Globus pallidus (tissue), 1 donor: ENCODE results near the gene SYNDIG1L.
"Not testable (repeated sequence)": the region's sequence is repeated elsewhere in the genome, so short reads cannot be mapped to it uniquely, and the experiment has no call there.

ENCODE experiments used
- DNase-seq: peaks from one replicate; pipeline ENCODE4 v3.0.0-alpha.2; 2015; ENCODE audit warnings: low spot score

Gene SYNDIG1L

GRCh38 chr14:74426202-74426582 lies at the start of gene SYNDIG1L:
Gene SYNDIG1L (minus strand): TSS chr14:74426210. CDS start chr14:74409744, 16,466 bp downstream.
- no peak for DNase-seq

- DNase-seq, result no peak
Measured at GRCh38 chr14:74475678-74476077, 49.7 kb upstream of the SYNDIG1L start.

DNA sequence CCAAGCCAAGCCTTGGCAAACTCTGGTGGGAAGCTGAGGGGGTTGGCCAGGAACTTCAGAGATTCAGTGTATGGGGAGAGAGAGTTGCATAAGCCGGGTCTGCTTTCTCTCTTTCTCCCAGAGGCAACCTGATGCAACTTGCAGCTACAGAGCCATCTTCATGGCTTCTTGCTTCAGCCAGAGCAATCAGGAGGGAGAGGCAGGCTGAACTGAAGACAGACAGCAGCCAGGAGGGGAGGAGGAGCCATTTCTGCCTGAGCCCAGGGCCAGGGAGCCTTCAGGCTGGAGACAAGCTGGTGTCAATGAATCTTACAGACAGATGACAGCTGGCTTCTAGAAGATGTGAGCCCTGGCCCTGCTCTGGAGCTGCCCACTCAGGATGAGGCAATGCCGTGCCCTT lies 48.4 kb upstream of the SYNDIG1L start:
- DNase-seq, result no peak

GRCh38 chr14:74472601-74473000 lies 46.6 kb upstream of the SYNDIG1L start:
- no peak for DNase-seq

- DNase-seq, result no peak
Measured at GRCh38 chr14:74469548-74470518, 43.8 kb upstream of the SYNDIG1L start.

DNA sequence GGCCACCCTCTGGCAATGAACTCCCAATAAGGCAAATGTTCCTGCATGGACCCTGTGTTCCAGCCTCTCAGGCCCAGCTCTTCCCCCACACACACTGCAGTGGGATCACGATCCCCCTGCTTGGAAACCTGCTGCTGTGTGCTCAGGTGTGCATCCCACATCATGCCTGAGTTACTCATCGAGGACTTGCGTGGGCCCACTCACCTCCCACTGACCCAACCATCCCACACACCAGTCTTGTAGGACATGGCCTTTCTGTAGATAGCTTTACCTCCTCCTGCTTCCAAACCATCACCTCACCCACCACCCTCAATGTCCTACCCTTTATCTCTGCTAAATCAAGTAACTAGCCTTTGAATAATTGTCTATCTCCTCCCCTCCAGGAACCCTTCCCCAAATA lies 42.5 kb upstream of the SYNDIG1L start:
- DNase-seq, result no peak

DNA sequence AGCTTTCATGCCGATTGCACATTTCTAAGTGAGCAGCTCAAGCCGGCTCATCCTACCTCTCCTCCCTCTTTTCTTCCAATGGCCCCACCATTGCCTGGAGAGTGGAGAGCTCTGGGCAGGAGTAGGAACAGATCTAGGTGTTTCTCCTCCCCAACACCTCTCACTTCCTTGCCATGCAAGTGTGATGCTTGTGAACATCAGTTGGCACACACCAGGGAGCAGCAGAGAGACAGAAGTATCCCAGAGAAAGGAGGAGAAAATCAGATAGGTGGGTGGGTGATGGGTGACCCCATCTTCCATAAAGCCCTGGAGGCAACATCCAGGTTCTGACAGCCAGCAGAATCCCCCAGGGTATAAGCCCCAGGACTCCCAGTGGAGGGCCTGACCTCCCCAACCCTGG lies 39.3 kb upstream of the SYNDIG1L start:
- no peak for DNase-seq

DNA sequence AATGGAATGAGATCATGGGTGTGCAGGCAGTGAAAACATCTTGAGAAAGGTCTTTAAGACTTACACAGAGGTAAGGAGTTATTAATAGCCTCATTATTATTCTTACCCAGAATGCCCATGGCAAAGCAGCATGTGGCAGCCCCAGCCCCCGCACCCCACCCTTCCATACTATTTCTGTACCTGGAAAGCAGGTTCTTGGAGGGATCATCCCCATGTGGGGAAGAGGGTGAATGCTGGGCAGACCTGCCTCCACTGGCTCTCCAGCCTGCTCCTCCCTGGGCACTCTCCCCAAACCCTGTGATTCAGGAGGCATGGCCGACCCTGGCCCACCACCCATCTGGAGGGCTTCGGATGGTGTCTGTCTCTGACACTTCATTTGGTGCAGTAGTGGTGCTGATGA lies 38.8 kb upstream of the SYNDIG1L start:
- no peak for DNase-seq

GRCh38 chr14:74463697-74464096 lies 37.7 kb upstream of the SYNDIG1L start:
- DNase-seq, result no peak

GRCh38 chr14:74462993-74463392 lies 37.0 kb upstream of the SYNDIG1L start:
- no peak for DNase-seq

GRCh38 chr14:74459976-74460375 lies 34.0 kb upstream of the SYNDIG1L start:
- no peak for DNase-seq

DNA sequence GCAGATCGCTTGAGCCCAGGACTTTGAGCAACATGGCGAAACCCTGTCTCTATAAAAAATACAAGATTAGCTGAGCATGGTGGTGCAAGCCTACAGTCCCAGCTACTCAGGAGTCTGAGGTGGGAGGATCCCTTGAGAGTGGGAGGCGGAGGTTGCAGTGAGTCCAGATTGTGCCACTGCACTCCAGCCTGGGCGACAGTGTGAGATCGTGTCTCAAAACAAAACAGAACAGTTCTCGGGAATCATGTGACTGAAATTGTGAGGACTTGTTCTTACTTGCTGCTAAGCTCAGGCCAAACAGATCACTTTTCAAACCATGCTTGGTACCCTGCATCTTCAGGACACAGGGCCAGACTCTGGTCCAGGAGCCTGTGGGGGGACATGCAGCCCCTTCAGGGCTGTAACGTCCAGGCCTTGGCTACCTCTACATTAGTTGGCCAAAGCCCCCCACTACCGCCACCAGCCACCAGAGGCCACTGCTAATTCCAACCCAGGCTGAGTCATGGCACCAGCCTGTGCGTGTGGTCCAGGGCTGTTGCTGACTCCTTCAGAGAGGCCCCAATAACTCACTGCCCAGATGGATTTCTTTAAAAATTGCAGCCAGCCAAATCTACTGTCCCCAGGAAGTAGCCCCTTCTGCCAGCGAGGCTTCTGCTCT lies 33.4 kb upstream of the SYNDIG1L start:
- DNase-seq, result no peak

DNA sequence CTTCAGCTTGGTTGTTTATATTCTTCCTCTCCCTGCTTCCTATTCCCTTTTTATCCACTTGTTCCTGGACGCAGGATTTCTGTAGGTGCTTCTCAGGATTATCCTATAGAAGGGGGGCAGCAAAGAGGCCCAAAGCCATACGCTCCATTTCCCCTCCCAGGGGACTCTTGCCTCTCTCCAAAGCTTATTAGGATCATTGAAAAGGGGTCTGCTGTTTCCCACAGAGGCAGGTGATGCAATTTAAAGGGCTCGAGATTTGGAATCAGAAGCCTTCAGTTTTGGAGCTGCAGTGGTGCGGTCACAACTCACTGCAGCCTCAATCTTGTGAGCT lies 31.5 kb upstream of the SYNDIG1L start:
- no peak for DNase-seq

GRCh38 chr14:74456684-74457564 lies 30.9 kb upstream of the SYNDIG1L start:
- DNase-seq, result no peak

GRCh38 chr14:74454397-74454796 lies 28.4 kb upstream of the SYNDIG1L start:
- not testable (repeated sequence) for DNase-seq

DNA sequence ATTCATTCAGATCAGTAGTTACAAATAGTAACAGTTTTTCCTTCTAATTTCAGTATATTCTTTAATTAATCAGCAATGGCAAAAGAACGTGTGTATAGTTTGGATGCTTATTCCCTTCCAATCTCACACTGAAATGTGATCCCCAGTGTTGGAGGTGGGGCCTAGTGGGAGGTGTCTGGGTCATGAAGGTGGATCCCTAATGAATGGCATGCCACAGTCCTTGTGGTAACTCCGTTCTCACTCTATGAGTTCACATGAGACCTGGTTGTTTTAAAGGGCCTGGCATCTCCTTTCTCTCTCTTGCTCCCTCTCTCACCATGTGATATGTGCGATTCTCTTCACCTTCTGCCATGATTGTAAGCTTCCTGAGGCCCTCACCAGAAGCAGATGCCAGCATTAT lies 18.9 kb upstream of the SYNDIG1L start:
- no peak for DNase-seq

DNA sequence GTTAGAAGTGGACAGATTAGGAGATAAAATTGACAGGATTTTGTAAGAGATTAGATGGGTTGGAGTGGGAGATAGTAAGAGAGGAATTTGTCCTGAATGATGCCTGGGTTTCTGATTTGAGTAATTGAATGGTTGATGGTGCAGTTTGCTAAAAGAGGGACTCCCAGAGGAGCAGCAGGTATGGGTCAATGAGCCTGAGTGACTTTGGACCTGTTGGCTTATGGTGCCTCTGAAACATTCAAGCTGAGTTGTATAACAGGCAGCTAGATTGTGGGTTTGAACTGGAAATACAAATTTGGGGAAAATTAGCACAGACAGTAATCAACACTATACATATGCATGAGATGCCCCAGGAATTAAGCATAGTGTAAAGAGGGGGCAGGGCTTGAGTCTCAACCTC lies 16.7 kb upstream of the SYNDIG1L start:
- no peak for DNase-seq

DNA sequence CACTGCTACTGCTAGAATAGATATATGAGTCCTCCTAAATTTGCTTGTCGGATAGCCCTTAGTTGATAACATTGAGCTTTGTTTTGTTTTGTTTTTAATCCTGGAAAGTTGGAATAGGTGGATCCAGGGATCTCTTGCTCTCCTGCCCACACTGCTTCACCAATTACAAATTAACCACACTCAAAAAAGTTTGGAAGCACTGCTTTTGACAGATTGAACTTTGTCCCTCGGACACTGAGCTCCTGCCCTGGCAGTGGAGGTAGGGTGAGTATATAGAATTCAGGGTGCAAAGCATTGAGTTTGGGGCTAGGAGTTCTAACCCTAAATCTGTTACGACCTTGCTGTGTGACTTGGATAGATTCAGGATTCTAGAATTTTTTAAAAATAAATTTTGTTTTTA lies 15.1 kb upstream of the SYNDIG1L start:
- no peak for DNase-seq

- no peak for DNase-seq
Measured at GRCh38 chr14:74438351-74438915, 12.4 kb upstream of the SYNDIG1L start.

GRCh38 chr14:74437496-74438053 lies 11.6 kb upstream of the SYNDIG1L start:
- no peak for DNase-seq

DNA sequence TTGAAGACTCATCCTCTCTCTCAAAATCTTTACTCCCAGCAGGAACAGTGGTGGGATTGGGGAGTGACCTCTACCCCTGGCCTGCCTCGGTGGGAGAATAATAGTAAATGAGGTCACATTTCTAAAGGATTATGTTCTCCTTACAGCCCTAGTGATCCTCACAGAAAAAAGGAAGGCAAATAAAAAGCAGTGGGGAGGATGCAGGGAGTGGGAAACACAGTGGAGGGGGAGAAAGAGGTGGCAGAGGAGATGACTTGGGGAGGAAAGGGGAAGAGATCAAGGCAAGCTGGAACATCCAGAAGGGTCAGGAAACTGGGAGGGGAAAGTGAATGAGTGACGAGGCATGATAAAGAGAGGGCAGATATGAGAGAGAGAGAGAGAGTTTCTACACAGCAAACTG lies 8.3 kb upstream of the SYNDIG1L start:
- DNase-seq, result no peak

DNA sequence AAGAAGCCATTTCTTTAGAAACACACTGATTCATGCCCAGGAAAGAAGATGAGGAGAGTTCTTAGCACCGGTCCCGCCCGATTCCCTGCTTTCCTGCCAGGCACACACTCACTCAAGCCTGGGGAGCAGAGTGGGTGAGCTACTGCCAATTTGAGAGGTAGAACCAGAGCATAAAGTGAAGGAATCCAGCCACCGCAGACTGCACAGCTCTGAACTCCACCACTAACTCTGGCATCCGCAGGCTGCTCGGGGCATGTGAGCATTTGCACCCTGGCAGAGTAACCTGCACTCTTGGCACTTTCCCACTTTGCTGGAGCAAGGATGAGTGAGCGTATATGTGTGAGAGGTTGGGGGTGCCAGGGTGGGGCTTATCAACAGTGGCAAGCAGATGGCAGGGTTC lies 4.0 kb upstream of the SYNDIG1L start:
- DNase-seq, result no peak
